H1 (cell line): ENCODE results near the gene EVI5. TPM values are rescaled to one million over a fixed set of nuclear protein-coding genes. Genes with fewer than 3 reads are reported as not detected.

ENCODE experiments used
- ASH2L ChIP-seq: fragments of 200-600, 300-600 bp; sonication (generic); IDR thresholded peaks from one replicate; pipeline ENCODE4 v1.7.1; 2017; ENCODE audit warnings: low read length
- SP1 ChIP-seq: IDR thresholded peaks from 2 replicates; pipeline ENCODE4 v1.6.1; 2011; ENCODE audit warnings: low read depth, low read length
- polyA plus RNA-seq, 7 experiments: library from polyadenylated mRNA; depleted of rRNA in 3 of 7; stranded (reverse) in 5 of 7; unstranded in 2 of 7; fragments of >200 nt in 5 of 7; fragments of 200-250 nt in 2 of 7; gene quantifications; 1 replicate in 5 of 7; 2 replicates in 1 of 7; 4 replicates in 1 of 7; pipeline versions ENCODE4 v1.2.1 to v1.2.3, GENCODE V29; 2011 to 2013; ENCODE audit warnings: missing spikeins in 2 of 7, mixed read lengths in 2 of 7
- total RNA-seq: library from RNA; stranded (reverse); fragmentation: NEBNext Ultra II Directional; extraction: Animal tissue kit (Norgen Biotek cat#: 25700); gene quantifications from 2 replicates; pipeline ENCODE4 v1.2.1, GENCODE V29; 2021
- TF ChIP-seq, protein P1 (sequence below): IDR thresholded peaks from 2 replicates; pipeline ENCODE4 v1.6.1; 2012; ENCODE audit warnings: inconsistent platforms

Gene EVI5
- total and polyA plus RNA-seq, 2 of the 8 experiments (the other 6 are each of a cell fraction or from before 2014, with no cell fraction given): 1.7 to 13.7 TPM

DNA sequence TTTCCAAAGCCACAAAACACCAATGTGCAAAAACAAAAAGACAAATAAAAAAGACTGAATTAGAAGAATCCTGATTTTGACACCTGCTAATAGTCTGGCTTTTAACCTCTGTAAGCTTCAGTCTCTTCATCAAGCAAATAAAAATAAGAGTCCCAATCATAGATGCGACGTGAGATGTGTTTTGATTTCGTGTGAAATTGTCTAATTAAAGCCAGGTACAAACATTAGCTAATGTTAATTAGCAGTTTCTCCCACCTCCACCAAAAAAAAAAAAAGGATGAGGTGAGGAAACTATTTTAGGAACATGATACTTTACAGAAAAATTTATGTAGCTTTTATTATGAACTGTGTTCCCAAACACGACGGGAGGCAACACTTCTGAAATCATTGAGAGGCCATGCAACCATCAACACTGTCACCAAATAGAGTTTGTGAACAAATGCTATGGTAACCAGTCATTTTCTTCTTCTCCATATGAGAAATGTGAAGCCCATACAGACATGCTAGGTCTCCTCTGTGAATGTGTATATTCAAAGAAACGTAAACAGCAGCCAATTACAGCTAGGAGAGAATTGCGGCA, 6.7 kb upstream of the EVI5 start (continued):
- TF ChIP-seq ASH2L (no peak), SP1 (no peak)
- TF ChIP-seq, protein P1, sequence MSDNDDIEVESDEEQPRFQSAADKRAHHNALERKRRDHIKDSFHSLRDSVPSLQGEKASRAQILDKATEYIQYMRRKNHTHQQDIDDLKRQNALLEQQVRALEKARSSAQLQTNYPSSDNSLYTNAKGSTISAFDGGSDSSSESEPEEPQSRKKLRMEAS: no peak
